HCT116 (cell line): ENCODE results near the gene TEAD1. TPM values are rescaled to one million over a fixed set of nuclear protein-coding genes. Genes with fewer than 3 reads are reported as not detected.

Experiments
- ATAC-seq: fragments of 200-7000 bp; cut with Tn5 transposase; 2 replicates; pipeline ENCODE4 v1.9.1; 2020; ENCODE audit warnings: mild to moderate bottlenecking, moderate library complexity
- BruUV-seq: library from RNA; stranded (reverse); fragments of 400-500 nt; replicated peaks from 2 replicates; lab custom pipeline; 2021; lab: Mats Ljungman, UMichigan
- CTCF ChIA-PET: fragments of 300-600 bp; sonication (Branson Sonifier 250); formaldehyde crosslinking; loops from one replicate; lab custom pipeline; 2021; ENCODE audit warnings: antibody characterized with exemption; lab: Charles Lee
- POLR2A ChIA-PET: fragments of 300-600, 350-600 bp; sonication (Branson Sonifier 250); formaldehyde crosslinking; loops from one replicate; lab custom pipeline; 2021; ENCODE audit warnings: antibody characterized with exemption; lab: Charles Lee
- RAD21 ChIA-PET, 2 experiments: fragments of 300-600 bp; sonication (Branson Sonifier 250); formaldehyde crosslinking; loops; one replicate each; lab custom pipeline; 2023; ENCODE audit warnings: low total read pairs in 2 of 2; ENCODE audit not compliant: uncharacterized antibody in 2 of 2, unreplicated experiment in 2 of 2, low non-redundant PET in 1 of 2; lab: Charles Lee
- DNase-seq: peaks from one replicate; pipeline ENCODE4 v3.0.0-alpha.2; 2010; ENCODE audit warnings: low read depth, low spot score
- H2AFZ ChIP-seq: fragments of 200-600 bp; shearing (Covaris generic), sonication (generic); 2 replicates; pipeline ENCODE4 v1.6.1; 2017; ENCODE audit warnings: low read depth, mixed run types, mixed read lengths, antibody characterized with exemption, low read length; ENCODE audit not compliant: poor library complexity, severe bottlenecking
- H3K27ac ChIP-seq: 2 replicates; pipeline ENCODE4 v1.5.1; 2012; ENCODE audit warnings: low read depth, low read length
- H3K27me3 ChIP-seq: fragments of 200-600 bp; sonication (generic); 2 replicates; pipeline ENCODE4 v1.6.1; 2016; ENCODE audit warnings: mixed run types, low read length, mixed read lengths; ENCODE audit not compliant: insufficient read depth
- H3K36me3 ChIP-seq, 2 experiments: fragments of 200-500 bp in 1 of 2; fragments of 200-600 bp in 1 of 2; sonication (Bioruptor generic) in 1 of 2; sonication (generic) in 1 of 2; 2 replicates each; pipeline versions ENCODE4 v1.5.1 to v1.6.1; 2014 to 2016; ENCODE audit warnings: low read length in 2 of 2, inconsistent platforms in 1 of 2, mixed read lengths in 1 of 2, mixed run types in 1 of 2; ENCODE audit not compliant: insufficient read depth in 2 of 2, control insufficient read depth in 1 of 2
- H3K4me1 ChIP-seq, 2 experiments: fragments of 200-600 bp in 1 of 2; sonication (generic) in 1 of 2; 2 replicates each; pipeline versions ENCODE4 v1.5.1 to v1.6.1; 2012 to 2017; ENCODE audit warnings: low read length in 2 of 2, inconsistent platforms in 1 of 2, mild to moderate bottlenecking in 1 of 2, mixed read lengths in 1 of 2, mixed run types in 1 of 2, moderate library complexity in 1 of 2; ENCODE audit not compliant: insufficient read depth in 2 of 2, control insufficient read depth in 1 of 2
- H3K4me2 ChIP-seq: fragments of 200-600 bp; sonication (generic); 2 replicates; pipeline ENCODE4 v1.6.1; 2017; ENCODE audit warnings: mixed run types, low read length, mixed read lengths
- H3K4me3 ChIP-seq, 2 experiments: fragments of 200-600 bp in 1 of 2; sonication (generic) in 1 of 2; replicated peaks in 1 of 2; 2 replicates each; pipeline ENCODE4 v1.5.1; 2011 to 2016; ENCODE audit warnings: low read length in 2 of 2, control low read depth in 1 of 2, low read depth in 1 of 2, mild to moderate bottlenecking in 1 of 2, mixed read lengths in 1 of 2, mixed run types in 1 of 2
- H3K79me2 ChIP-seq: fragments of 200-600 bp; sonication (generic); 2 replicates; pipeline ENCODE4 v1.6.1; 2017; ENCODE audit warnings: mild to moderate bottlenecking, mixed run types, low read length, moderate library complexity, mixed read lengths; ENCODE audit not compliant: insufficient read depth
- H3K9ac ChIP-seq: fragments of 200-600 bp; sonication (generic); 2 replicates; pipeline ENCODE4 v1.6.1; 2016; ENCODE audit warnings: low read length, mixed read lengths
- H3K9me2 ChIP-seq: fragments of 200-600 bp; sonication (generic), shearing (Covaris generic); 2 replicates; pipeline ENCODE4 v1.6.1; 2017; ENCODE audit warnings: mixed run types, mild to moderate bottlenecking, moderate library complexity; ENCODE audit not compliant: insufficient read depth
- H3K9me3 ChIP-seq, 2 experiments: fragments of 200-500 bp in 1 of 2; fragments of 200-600 bp in 1 of 2; sonication (Bioruptor generic) in 1 of 2; sonication (generic) in 1 of 2; 2 replicates each; pipeline ENCODE4 v1.6.1; 2014 to 2017; ENCODE audit warnings: low read length in 2 of 2, mixed read lengths in 2 of 2, inconsistent platforms in 1 of 2, low read depth in 1 of 2, mild to moderate bottlenecking in 1 of 2, mixed run types in 1 of 2, moderate library complexity in 1 of 2; ENCODE audit not compliant: control insufficient read depth in 1 of 2, insufficient read depth in 1 of 2
- H4K20me1 ChIP-seq: fragments of 200-600 bp; sonication (generic), shearing (Covaris generic); 2 replicates; pipeline ENCODE4 v1.6.1; 2017; ENCODE audit warnings: mixed run types, mild to moderate bottlenecking, moderate library complexity; ENCODE audit not compliant: insufficient read depth
- ATF3 ChIP-seq: IDR thresholded peaks from 2 replicates; pipeline ENCODE4 v1.6.1; 2012
- CBX3 ChIP-seq: IDR thresholded peaks from 2 replicates; pipeline ENCODE4 v1.6.1; 2012; ENCODE audit warnings: low read depth
- CEBPB ChIP-seq: IDR thresholded peaks from 2 replicates; pipeline ENCODE4 v1.6.1; 2012; ENCODE audit warnings: low read depth
- EGR1 ChIP-seq: IDR thresholded peaks from 2 replicates; pipeline ENCODE4 v1.6.1; 2012; ENCODE audit warnings: low read depth
- ELF1 ChIP-seq: IDR thresholded peaks from 2 replicates; pipeline ENCODE4 v1.6.1; 2012; ENCODE audit warnings: low read depth, borderline replicate concordance
- EZH2 ChIP-seq: fragments of 200-600 bp; sonication (generic); IDR thresholded peaks from 2 replicates; pipeline ENCODE4 v1.6.1; 2017; ENCODE audit warnings: antibody characterized with exemption, mixed run types
- MAX ChIP-seq: IDR thresholded peaks from 2 replicates; pipeline ENCODE4 v1.6.1; 2012
- POLR2A ChIP-seq: IDR thresholded peaks from 2 replicates; pipeline ENCODE4 v1.7.0; 2011; ENCODE audit warnings: borderline replicate concordance; ENCODE audit not compliant: insufficient read depth, insufficient read length; ENCODE audit errors: extremely low read depth
- POLR2AphosphoS5 ChIP-seq: IDR thresholded peaks from 2 replicates; pipeline ENCODE4 v1.6.1; 2011; ENCODE audit warnings: mild to moderate bottlenecking, low read depth, low read length, moderate library complexity
- RAD21 ChIP-seq: IDR thresholded peaks from 2 replicates; pipeline ENCODE4 v1.6.1; 2012; ENCODE audit warnings: low read depth, mild to moderate bottlenecking
- REST ChIP-seq: IDR thresholded peaks from 2 replicates; pipeline ENCODE4 v1.6.1; 2012; ENCODE audit warnings: low read depth
- SRF ChIP-seq: IDR thresholded peaks from 2 replicates; pipeline ENCODE4 v1.6.1; 2012; ENCODE audit warnings: low read depth
- TCF7L2 ChIP-seq: IDR thresholded peaks from 2 replicates; pipeline ENCODE4 v1.7.0; 2011; ENCODE audit warnings: borderline replicate concordance, inconsistent platforms; ENCODE audit not compliant: insufficient read depth, insufficient read length; ENCODE audit errors: extremely low read depth
- YY1 ChIP-seq: IDR thresholded peaks from 2 replicates; pipeline ENCODE4 v1.6.1; 2011; ENCODE audit warnings: low read length, low read depth, moderate library complexity, mild to moderate bottlenecking; ENCODE audit not compliant: insufficient replicate concordance; ENCODE audit errors: extremely low read depth
- intact Hi-C: fragments of 100-400 bp; cut with micrococcal nuclease; formaldehyde crosslinking; loops from 2 replicates; pipeline ENCODE4 v1.10.0; 2022
- total RNA-seq: library from RNA; stranded (reverse); gene quantifications from one replicate; pipeline ENCODE4 v1.2.1, GENCODE V29; 2021; ENCODE audit not compliant: unreplicated experiment
- TF ChIP-seq, protein P1 (sequence below), 3 experiments: fragments of 200-600 bp in 1 of 3; sonication (generic) in 1 of 3; IDR thresholded peaks in 2 of 3; conservative IDR thresholded peaks in 1 of 3; 2 replicates each; pipeline ENCODE4 v1.5.1; 2012 to 2017; ENCODE audit warnings: low read depth in 2 of 3, low read length in 2 of 3, antibody characterized with exemption in 1 of 3, borderline replicate concordance in 1 of 3, control low read depth in 1 of 3, mild to moderate bottlenecking in 1 of 3, mixed read lengths in 1 of 3, mixed run types in 1 of 3, moderate library complexity in 1 of 3; ENCODE audit not compliant: insufficient read depth in 1 of 3

The TEAD1 gene
- total RNA-seq, 1 experiment from 2014 or later = 103 TPM

DNA sequence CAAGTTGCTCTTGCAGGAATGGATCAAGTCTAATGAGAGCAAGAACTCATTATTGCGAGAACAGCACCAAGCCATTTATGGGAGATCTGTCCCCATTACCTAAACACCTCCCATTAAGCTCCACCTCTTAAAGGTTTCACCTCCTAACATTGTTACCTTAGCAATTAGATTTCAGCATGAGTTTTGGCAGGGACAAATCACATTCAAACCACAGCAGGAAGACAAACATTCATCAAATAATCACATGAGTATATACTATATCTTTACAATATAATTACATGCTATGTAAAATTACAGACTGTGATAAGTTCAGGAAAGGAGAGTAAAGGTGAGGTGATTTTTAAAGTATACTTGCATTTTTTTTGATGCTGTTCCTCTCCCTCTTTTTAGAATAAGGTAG lies 6.6 kb upstream of the TEAD1 start:
- ChIA-PET RAD21 (no interaction called here), POLR2A (no interaction called here), CTCF (no interaction called here)
- ATAC-seq (no peak), DNase-seq (no peak)
- no peak overlapping the region for H3K9ac ChIP-seq
- peaks cover 8 to 14% of the 10 kb centered on the region in 2 experiments; a peak in 3 of 4 replicates for H3K4me1 ChIP-seq
- BruUV-seq = no TSS peak
- no peaks in the 10 kb centered on the region for H3K79me2 ChIP-seq
- H3K27me3 ChIP-seq = no peaks in the 10 kb centered on the region
- H3K36me3 ChIP-seq = no peaks in the 10 kb centered on the region
- H3K4me3 ChIP-seq = no peak overlapping the region
- H3K9me2 ChIP-seq = no peaks in the 10 kb centered on the region
- no peak overlapping the region for H2AFZ ChIP-seq
- intact Hi-C loops = no loop called here
- no peaks in the 10 kb centered on the region for H3K9me3 ChIP-seq
- no peak overlapping the region for H3K4me2 ChIP-seq
- no peak for TF ChIP-seq SRF
- TF ChIP-seq REST = no peak
- TF ChIP-seq ATF3 = no peak
- no peak for TF ChIP-seq POLR2AphosphoS5
- TF ChIP-seq, protein P1, sequence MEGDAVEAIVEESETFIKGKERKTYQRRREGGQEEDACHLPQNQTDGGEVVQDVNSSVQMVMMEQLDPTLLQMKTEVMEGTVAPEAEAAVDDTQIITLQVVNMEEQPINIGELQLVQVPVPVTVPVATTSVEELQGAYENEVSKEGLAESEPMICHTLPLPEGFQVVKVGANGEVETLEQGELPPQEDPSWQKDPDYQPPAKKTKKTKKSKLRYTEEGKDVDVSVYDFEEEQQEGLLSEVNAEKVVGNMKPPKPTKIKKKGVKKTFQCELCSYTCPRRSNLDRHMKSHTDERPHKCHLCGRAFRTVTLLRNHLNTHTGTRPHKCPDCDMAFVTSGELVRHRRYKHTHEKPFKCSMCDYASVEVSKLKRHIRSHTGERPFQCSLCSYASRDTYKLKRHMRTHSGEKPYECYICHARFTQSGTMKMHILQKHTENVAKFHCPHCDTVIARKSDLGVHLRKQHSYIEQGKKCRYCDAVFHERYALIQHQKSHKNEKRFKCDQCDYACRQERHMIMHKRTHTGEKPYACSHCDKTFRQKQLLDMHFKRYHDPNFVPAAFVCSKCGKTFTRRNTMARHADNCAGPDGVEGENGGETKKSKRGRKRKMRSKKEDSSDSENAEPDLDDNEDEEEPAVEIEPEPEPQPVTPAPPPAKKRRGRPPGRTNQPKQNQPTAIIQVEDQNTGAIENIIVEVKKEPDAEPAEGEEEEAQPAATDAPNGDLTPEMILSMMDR (IDR thresholded peaks at IDR 0.05 in 2 of 3, conservative IDR thresholded peaks at IDR 0.05 in 1 of 3; ENCODE audit: borderline replicate concordance in 1 of 3, insufficient read depth in 1 of 3, low read depth in 2 of 3, low read length in 2 of 3) = no peak
- TF ChIP-seq CBX3 = no peak
- no peak for TF ChIP-seq EZH2
- TF ChIP-seq EGR1 = no peak
- TF ChIP-seq POLR2A = no peak
- TF ChIP-seq RAD21 = no peak
- TF ChIP-seq ELF1 = no peak
- TF ChIP-seq YY1 = no peak
- no peak for TF ChIP-seq CEBPB
- no peak for TF ChIP-seq TCF7L2
- no peak for TF ChIP-seq MAX
- H3K27ac ChIP-seq = no peak overlapping the region
- no peaks in the 10 kb centered on the region for H4K20me1 ChIP-seq
